Gastroesophageal sphincter (tissue), 4 donors: ENCODE data around the gene PRH1. TPM values are rescaled to one million over a fixed set of nuclear protein-coding genes. Genes with fewer than 3 reads are reported as not detected.

Experiments used
- ATAC-seq: fragments of 150-250 bp; one replicate; pipeline ENCODE4 v1.9.1; 2016; ENCODE audit warnings: mild to moderate bottlenecking, moderate library complexity
- H3K27ac ChIP-seq, 4 donors: fragments of 200-600 bp; sonication (generic) in 3 of 4; 1 replicate in 3 of 4; 2 replicates in 1 of 4; pipeline ENCODE4 v1.5.1; 2016 to 2019
- H3K27me3 ChIP-seq: fragments of 200-600 bp; sonication (generic); one replicate; pipeline ENCODE4 v1.5.1; 2019
- H3K36me3 ChIP-seq, 2 donors: fragments of 200-600 bp; sonication (generic); one replicate each; pipeline ENCODE4 v1.5.1; 2019; ENCODE audit warnings: control low read depth in 1 of 2
- H3K4me1 ChIP-seq, 3 donors: fragments of 200-600 bp; sonication (generic); 1 replicate in 2 of 3; 2 replicates in 1 of 3; pipeline ENCODE4 v1.5.1; 2016 to 2019; ENCODE audit warnings: control low read depth in 2 of 3
- H3K4me3 ChIP-seq, 2 donors: fragments of 200-600 bp; sonication (generic); one replicate each; pipeline ENCODE4 v1.5.1; 2019; ENCODE audit warnings: mild to moderate bottlenecking in 1 of 2, moderate library complexity in 1 of 2
- H3K9me3 ChIP-seq, 3 donors: fragments of 200-600 bp; sonication (generic); one replicate each; pipeline ENCODE4 v1.5.1; 2017 to 2019; ENCODE audit warnings: control low read depth in 2 of 3
- EP300 ChIP-seq: sonication (generic); formaldehyde crosslinking; IDR thresholded peaks from one replicate; pipeline ENCODE4 v1.6.1; 2017; ENCODE audit warnings: antibody characterized with exemption, mild to moderate bottlenecking
- POLR2A ChIP-seq, 2 donors: fragments of 450-650 bp; IDR thresholded peaks; one replicate each; pipeline ENCODE4 v1.6.1; 2017; ENCODE audit warnings: antibody characterized with exemption in 2 of 2, mild to moderate bottlenecking in 2 of 2, moderate library complexity in 1 of 2
- POLR2AphosphoS5 ChIP-seq: sonication (generic); formaldehyde crosslinking; IDR thresholded peaks from one replicate; pipeline ENCODE4 v1.6.1; 2017; ENCODE audit warnings: antibody characterized with exemption
- WGBS, 2 donors: methylation state at CpG; one replicate each; pipeline ENCODE4 v1.1.5; 2018; ENCODE audit warnings: low coverage in 1 of 2; 5-methylcytosine and 5-hydroxymethylcytosine counted together
- total RNA-seq, 4 donors: library from RNA; depleted of rRNA; stranded (reverse); fragments of >200 nt; gene quantifications; one replicate each; pipeline ENCODE4 v1.1.0, GENCODE V29; 2016
- TF ChIP-seq, protein P1 (sequence below), 4 experiments: fragments of 200-600 bp in 2 of 4; fragments of 450-650 bp in 2 of 4; sonication (generic) in 1 of 4; IDR thresholded peaks; one replicate each; pipeline ENCODE4 v1.5.1; 2017 to 2019; ENCODE audit warnings: antibody characterized with exemption in 4 of 4, mild to moderate bottlenecking in 2 of 4, moderate library complexity in 2 of 4

PRH1 gene
- total RNA-seq, 4 donors from 2014 or later: 3.6 to 32.3 (median 18.3) TPM

DNA sequence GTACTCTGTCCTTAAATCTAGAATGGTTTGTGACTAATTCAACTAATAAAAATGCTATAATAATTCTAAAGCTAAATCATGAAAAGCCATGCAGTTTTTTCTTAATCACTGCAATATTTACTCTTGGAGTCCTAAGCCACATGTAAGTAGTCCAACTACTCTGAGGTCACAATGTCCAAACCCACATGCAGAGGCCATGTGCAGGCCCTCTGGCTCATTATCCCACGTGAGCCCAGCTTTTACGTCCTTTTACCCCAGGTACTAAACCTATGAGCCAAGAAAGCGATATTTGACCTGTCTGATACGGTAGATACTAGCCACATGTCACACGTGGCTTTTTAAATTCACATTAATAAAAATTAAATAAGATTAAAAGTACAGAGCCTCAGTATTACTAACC, 12.8 kb upstream of the PRH1 start:
- no peaks in the 10 kb centered on the region for H3K27me3 ChIP-seq
- H3K9me3 ChIP-seq: no peaks in the 10 kb centered on the region
- ATAC-seq: no peak
- no peak overlapping the region for H3K27ac ChIP-seq
- TF ChIP-seq, protein P1, sequence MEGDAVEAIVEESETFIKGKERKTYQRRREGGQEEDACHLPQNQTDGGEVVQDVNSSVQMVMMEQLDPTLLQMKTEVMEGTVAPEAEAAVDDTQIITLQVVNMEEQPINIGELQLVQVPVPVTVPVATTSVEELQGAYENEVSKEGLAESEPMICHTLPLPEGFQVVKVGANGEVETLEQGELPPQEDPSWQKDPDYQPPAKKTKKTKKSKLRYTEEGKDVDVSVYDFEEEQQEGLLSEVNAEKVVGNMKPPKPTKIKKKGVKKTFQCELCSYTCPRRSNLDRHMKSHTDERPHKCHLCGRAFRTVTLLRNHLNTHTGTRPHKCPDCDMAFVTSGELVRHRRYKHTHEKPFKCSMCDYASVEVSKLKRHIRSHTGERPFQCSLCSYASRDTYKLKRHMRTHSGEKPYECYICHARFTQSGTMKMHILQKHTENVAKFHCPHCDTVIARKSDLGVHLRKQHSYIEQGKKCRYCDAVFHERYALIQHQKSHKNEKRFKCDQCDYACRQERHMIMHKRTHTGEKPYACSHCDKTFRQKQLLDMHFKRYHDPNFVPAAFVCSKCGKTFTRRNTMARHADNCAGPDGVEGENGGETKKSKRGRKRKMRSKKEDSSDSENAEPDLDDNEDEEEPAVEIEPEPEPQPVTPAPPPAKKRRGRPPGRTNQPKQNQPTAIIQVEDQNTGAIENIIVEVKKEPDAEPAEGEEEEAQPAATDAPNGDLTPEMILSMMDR (IDR thresholded peaks at IDR 0.05): no peak
- TF ChIP-seq POLR2AphosphoS5: no peak
- TF ChIP-seq POLR2A (IDR thresholded peaks at IDR 0.05): no peak
- no peak for TF ChIP-seq EP300
- no peaks in the 10 kb centered on the region for H3K4me1 ChIP-seq
- 94% methylated on average over 4 to 5 of the region's 5 CpGs for WGBS, 2 donors
- H3K4me3 ChIP-seq: no peak overlapping the region
- H3K36me3 ChIP-seq: peaks cover 0 to 2% of the 10 kb centered on the region in 2 donors

DNA sequence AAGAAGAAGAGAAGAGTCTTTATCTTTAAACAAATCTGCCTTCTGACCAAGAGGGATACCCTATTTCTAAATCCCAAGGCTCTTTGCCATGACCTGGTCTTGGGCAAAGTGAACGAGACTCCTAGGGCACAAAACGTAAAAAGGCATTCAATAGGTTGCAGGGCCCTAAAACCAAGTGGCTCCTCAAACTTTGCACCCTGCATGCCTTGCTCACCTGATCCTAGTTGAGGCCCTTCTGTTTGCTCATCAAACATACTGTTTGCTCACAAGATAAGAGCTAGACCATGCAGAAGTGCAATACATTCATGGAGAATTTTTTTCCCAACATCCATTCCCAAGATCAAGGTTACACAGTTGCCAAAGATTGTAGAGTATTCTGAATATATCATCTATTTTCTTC, 7.9 kb upstream of the PRH1 start:
- ATAC-seq: no peak
- 90 to 100% methylated on average over 2 of the region's 2 CpGs for WGBS, 2 donors

DNA sequence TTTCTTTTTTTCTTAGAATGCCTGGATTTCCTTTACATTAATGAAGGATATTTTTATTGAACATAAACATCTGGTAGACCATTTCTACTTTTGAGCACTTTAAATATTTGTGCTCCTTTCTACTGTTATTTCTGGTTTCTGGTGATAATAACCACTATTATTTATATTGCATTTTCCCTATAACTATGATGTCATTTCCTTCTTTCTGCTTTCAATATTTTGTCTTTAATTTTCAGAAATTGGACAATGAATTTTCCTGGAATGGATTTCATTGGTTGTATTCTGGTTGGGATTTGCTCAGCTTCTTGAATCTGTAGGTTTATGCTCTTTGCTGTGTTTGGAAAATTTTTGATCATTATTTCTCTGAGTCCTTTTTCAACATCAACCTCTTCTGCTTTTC, 5.2 kb upstream of the PRH1 start:
- TF ChIP-seq EP300: no peak
- no peak for TF ChIP-seq POLR2A (IDR thresholded peaks at IDR 0.05)
- TF ChIP-seq POLR2AphosphoS5: no peak
- TF ChIP-seq, protein P1 (IDR thresholded peaks at IDR 0.05): no peak
- no peak for ATAC-seq
- no peak overlapping the region for H3K27ac ChIP-seq
- H3K9me3 ChIP-seq: no peaks in the 10 kb centered on the region
- H3K4me3 ChIP-seq: no peak overlapping the region
- H3K27me3 ChIP-seq: no peaks in the 10 kb centered on the region
- peaks cover 0 to 10% of the 10 kb centered on the region in 2 donors for H3K36me3 ChIP-seq
- no peaks in the 10 kb centered on the region for H3K4me1 ChIP-seq

More for the DNA sequence above, 7.9 kb upstream of the PRH1 start:
- no peak for TF ChIP-seq POLR2A (IDR thresholded peaks at IDR 0.05)
- TF ChIP-seq EP300: no peak
- no peak for TF ChIP-seq POLR2AphosphoS5
- TF ChIP-seq, protein P1 (IDR thresholded peaks at IDR 0.05): no peak
- no peaks in the 10 kb centered on the region for H3K9me3 ChIP-seq
- no peaks in the 10 kb centered on the region for H3K4me1 ChIP-seq
- H3K27me3 ChIP-seq: no peaks in the 10 kb centered on the region
- H3K4me3 ChIP-seq: no peak overlapping the region
- peaks cover 0 to 10% of the 10 kb centered on the region in 2 donors for H3K36me3 ChIP-seq
- H3K27ac ChIP-seq: no peak overlapping the region

DNA sequence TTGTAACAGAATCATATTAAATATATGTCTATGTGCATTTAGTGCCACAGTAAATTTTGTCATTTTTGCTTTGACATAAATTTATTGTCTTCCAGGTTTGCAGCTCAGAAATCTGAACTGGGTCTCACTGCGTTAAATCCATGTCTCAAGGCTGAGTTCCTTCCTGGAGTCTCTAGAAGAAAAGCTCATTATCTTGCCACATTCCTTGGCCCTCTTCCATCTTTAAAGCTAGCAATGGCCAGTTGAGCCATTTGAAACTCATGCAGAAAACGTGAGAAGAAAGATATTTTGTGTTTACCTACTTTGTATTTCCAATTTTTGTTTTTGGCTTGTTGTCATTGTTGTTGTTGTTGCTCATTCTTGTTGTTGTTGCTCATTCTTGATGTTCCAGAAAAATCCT, 10.7 kb downstream of the PRH1 start:
- Histone ChIP-seq H3K36me3 (peaks cover 0 to 18% of the 10 kb centered on the region in 2 donors), H3K27ac (no peak overlapping the region), H3K4me1 (no peaks in the 10 kb centered on the region), H3K4me3 (no peak overlapping the region), H3K27me3 (no peaks in the 10 kb centered on the region), H3K9me3 (no peaks in the 10 kb centered on the region)
- WGBS, 2 donors: 45 to 58% methylated on average over 2 of the region's 2 CpGs
- TF ChIP-seq, protein P1 (IDR thresholded peaks at IDR 0.05): no peak
- TF ChIP-seq POLR2AphosphoS5 (no peak), POLR2A (IDR thresholded peaks at IDR 0.05) (no peak), EP300 (no peak)
- ATAC-seq: no peak

DNA sequence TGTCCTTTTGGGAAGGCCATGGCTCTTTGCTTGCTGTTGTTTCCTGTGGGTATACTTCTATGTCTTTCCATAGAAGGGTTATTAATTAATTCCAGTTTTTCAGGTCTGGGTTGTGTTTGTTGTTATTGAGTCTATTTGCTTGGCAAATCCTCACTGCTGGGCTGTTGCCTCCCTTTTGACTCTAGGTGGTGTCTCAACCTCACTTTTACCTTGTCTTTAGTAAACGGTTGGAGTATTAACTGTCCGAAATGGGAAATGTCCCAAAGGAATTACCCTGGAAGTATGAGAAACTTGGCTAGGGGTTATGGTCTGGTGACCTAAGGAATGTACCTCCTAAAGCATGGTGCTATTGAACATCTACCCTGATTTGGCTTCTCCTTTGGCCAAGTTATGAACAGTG, 16.7 kb downstream of the PRH1 start:
- Histone ChIP-seq H3K27ac (no peak overlapping the region), H3K4me3 (no peak overlapping the region), H3K36me3 (peaks cover 0 to 5% of the 10 kb centered on the region in 2 donors), H3K9me3 (peaks cover 0 to 3% (median 0%) of the 10 kb centered on the region in 3 donors), H3K27me3 (no peaks in the 10 kb centered on the region), H3K4me1 (no peaks in the 10 kb centered on the region)
- TF ChIP-seq POLR2A (IDR thresholded peaks at IDR 0.05) (no peak), POLR2AphosphoS5 (no peak), EP300 (no peak)
- TF ChIP-seq, protein P1 (IDR thresholded peaks at IDR 0.05): no peak
- 60% methylated on average over 2 of the region's 2 CpGs; no CpG with 5 or more reads in 1 of the 2 donors for WGBS, 2 donors
- no peak for ATAC-seq
